Adipose tissue (tissue), 3 donors: ENCODE results near the gene NFKB2. TPM values are rescaled to one million over a fixed set of nuclear protein-coding genes. Genes with fewer than 3 reads are reported as not detected.

ENCODE experiments used
- H3K27ac ChIP-seq: one replicate; pipeline ENCODE4 v1.5.1; 2013; ENCODE audit warnings: low read depth, low read length
- WGBS, 3 donors: extraction: QIAGEN DNeasy Blood & Tissue Kit; methylation state at CpG; one replicate each; pipeline ENCODE4 v1.1.7; 2013; 5-methylcytosine and 5-hydroxymethylcytosine counted together
- polyA plus RNA-seq, 3 donors: library from polyadenylated mRNA; stranded (reverse); fragments of 200-250 nt; gene quantifications; one replicate each; pipeline ENCODE4 v1.2.3, GENCODE V29; 2013
- donor health status: healthy with polysubstance abuse.
- donor health status: Bipolar disorder and iron deficiency.
- donor health status: healthy.

The NFKB2 gene
- polyA plus RNA-seq, 3 donors: 16.1 to 64.8 (median 18.8) TPM

DNA sequence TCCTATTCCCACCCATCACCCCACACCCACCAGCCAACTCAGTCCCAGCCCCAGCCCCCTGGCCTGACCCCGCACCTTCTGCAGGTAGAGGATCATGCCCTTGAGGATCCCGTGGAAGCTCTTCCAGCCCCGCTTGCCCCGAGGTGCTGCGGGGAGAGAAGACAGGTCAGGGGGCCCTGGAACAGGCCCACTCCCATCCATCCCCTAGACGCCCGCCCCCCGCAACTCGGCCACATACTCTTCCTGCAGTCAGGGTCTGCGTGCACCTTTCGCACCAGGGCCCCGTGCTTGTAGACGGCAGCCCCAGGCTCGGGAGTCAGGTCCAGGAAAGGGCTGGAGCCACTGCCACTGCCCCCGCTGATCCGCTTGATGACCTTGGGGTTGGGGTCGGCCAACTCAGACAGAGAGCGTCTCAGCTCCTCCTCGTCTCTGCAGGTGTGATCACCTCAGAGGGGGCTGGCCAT lies 9.6 kb downstream of the NFKB2 start:
- 66 to 82% (median 77%) methylated on average over 19 of the region's 19 CpGs for WGBS, 3 donors
- H3K27ac ChIP-seq: no peak overlapping the region

DNA sequence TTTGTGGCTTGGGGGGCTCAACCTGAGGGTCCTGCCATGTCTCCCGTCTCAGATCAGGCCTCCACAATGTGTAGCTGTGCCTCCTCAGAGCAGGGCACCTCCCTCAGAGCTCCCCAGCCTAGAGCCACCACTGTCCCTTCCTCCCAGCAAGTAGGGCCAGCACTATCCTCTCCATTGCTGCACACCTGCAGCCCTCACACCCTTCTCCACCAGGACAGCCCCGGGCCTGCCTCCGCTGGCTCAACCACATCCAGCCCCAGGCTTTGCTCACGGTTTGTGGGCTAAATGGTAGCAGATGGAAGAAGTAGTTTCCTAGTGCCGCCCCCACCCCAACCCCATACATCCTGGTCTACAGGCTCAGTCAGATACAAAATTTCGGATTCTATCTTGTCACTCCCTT lies 10.1 kb downstream of the NFKB2 start:
- no peak overlapping the region for H3K27ac ChIP-seq
- WGBS, 3 donors: 69 to 83% (median 75%) methylated on average over 6 of the region's 6 CpGs

GRCh38 chr10:102406815-102407214 lies 11.3 kb downstream of the NFKB2 start:
- H3K27ac ChIP-seq: no peak overlapping the region
- 85 to 95% (median 88%) methylated on average over 2 of the region's 2 CpGs for WGBS, 3 donors

GRCh38 chr10:102407425-102408130 lies 12.1 kb downstream of the NFKB2 start:
- H3K27ac ChIP-seq: no peak overlapping the region
- 78 to 84% (median 81%) methylated on average over 13 of the region's 13 CpGs for WGBS, 3 donors

DNA sequence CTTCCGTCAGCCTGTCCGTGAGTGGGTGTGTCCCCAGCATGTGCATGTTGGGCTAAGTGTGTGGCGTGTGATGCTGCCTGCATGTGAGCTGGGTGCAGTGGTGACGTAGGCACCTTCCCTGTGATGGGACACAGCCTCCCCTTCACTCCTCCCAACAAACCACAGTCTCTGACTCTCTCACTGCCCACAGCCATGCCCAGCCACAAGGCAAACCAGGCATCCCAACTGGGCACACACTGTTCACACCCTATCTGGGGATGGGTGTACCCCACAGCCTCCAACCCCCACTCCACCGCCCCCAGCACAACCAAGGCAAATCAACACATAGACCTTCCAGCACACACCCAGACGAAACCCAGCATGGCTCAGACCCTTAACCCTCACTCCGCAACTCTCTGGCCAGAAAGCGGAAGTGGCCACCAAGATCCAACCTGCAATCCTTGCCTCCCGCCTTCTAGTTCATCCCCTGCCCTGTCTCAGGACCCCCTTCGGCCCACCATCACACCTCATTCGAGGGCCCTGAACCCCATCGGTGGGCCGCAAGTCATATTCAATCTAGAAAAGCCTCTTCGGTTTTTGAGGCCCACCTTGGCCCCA lies 12.7 kb downstream of the NFKB2 start:
- 55 to 61% (median 57%) methylated on average over 14 of the region's 14 CpGs for WGBS, 3 donors
- no peak overlapping the region for H3K27ac ChIP-seq

- no peak overlapping the region for H3K27ac ChIP-seq
- WGBS, 3 donors: 0 to 2% (median 1%) methylated on average over 91 to 102 of the region's 103 CpGs
These were observed 13.5 kb downstream of the NFKB2 start for GRCh38 chr10:102408728-102409603.

DNA sequence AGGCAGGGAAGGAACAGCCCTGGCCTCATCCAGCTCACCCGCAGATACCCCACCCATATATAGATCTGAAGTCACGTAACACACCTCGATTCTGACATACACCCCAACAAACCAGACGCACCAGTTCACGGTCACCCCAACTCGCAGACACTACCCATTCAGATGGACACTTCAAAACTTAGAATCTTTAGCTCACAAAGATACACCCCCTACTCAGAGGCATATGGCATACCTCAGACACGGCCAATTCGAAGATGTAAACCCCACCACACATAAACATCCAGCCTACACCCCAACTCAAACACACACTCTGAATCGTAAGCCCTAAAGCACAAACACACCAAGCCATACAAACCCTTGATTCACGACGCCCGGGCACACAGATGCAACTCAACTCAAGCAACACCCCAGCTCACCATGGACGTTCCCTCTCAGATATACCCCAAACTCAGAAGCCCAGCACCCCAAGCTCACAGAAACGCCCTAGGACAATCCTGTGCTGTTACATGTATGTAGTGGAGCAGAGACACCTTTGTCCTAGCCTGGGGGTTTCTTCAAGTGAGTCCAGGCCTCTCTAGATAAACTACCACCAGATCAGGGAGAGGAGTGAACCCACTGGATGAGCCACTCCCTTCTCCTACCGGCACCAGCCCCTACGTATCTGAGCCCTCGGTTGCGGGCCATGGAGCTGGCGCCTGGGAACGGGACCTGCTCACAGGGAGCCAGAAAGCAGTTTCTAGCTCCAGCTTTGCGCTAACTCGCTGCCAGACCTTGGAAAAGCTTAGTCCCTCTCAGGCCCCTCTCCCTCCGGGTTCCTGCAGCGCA lies 14.3 kb downstream of the NFKB2 start:
- no peak overlapping the region for H3K27ac ChIP-seq

DNA sequence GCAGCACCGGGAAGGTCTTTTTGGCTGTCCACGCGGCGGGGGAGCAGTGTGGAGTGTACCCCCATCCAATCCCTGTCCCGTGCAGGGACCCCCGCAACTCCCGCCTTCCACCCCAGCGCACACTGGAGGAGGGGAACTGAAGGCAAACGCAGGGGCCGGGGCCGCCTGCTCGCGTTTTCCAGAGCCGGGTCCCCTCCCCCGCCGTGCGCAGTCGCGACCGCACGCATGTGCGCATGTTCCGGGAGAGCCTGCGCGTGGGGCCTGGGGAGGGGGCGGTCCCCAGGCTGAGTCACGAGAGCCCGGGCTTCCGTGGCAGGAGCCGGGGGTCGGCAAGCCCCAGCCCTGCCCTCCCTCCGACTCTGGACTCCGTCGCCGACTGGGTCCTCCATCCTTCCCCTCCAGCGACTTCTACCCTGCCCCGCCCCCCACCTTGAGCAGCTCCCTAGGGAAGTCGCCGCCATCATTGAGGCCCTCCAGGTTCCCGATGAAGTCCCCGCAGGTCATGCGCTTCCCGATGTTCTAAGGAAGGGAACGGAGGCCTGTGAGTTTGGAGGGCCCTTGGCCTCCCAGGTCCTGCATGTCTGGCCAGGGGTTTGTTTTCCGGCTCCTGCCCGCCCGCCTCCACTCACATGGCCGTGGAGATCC lies 15.0 kb downstream of the NFKB2 start:
- WGBS, 3 donors: 1 to 2% (median 2%) methylated on average over 34 to 48 of the region's 48 CpGs

More for the DNA sequence above, 14.3 kb downstream of the NFKB2 start:
- WGBS, 3 donors: 24 to 31% (median 27%) methylated on average over 23 to 24 of the region's 24 CpGs

GRCh38 chr10:102411341-102412255 lies 16.1 kb downstream of the NFKB2 start:
- H3K27ac ChIP-seq: no peak overlapping the region

More for the DNA sequence above, 15.0 kb downstream of the NFKB2 start:
- no peak overlapping the region for H3K27ac ChIP-seq

GRCh38 chr10:102412293-102412692 lies 16.8 kb downstream of the NFKB2 start:
- no peak overlapping the region for H3K27ac ChIP-seq
- 83 to 91% (median 89%) methylated on average over 10 of the region's 10 CpGs for WGBS, 3 donors

More at GRCh38 chr10:102411341-102412255, 16.1 kb downstream of the NFKB2 start:
- WGBS, 3 donors: 77 to 82% (median 81%) methylated on average over 14 of the region's 14 CpGs

DNA sequence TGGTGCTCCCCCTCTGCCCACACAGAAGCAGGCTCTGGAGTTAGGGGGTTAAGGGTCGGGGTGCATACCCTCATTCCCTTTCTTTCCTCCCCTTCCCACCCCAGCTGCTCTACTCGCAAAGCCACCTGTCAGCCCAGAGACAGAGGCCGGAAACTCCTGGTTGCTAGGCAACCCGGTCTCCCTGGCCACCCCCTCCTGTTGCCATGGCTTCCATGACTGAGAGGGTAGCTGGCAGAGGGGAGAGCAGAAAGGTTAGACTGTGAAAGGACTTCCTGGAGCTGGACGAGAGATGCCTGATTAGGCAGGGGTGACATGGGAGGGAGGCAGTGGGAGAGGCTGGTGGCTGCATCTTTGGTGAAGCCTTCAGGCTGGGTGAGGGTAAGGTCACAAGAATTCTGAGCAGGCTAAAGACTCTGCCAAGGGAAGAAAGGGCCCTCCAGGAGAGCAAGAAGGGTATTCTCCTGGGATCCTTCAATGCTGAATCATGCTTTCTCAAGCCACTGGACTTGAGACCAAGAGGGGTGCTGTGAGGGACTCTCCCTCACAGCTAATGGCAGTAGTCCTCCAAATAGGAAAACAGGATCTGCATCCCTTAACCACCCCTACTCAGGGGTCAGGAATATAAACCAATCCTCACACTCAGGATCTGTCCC lies 17.7 kb downstream of the NFKB2 start:
- H3K27ac ChIP-seq: no peak overlapping the region
- 19 to 22% (median 20%) methylated on average over 5 of the region's 5 CpGs for WGBS, 3 donors

- 69 to 83% (median 78%) methylated on average over 16 of the region's 16 CpGs for WGBS, 3 donors
- H3K27ac ChIP-seq: no peak overlapping the region
These were observed 18.5 kb downstream of the NFKB2 start for GRCh38 chr10:102413806-102414561.

DNA sequence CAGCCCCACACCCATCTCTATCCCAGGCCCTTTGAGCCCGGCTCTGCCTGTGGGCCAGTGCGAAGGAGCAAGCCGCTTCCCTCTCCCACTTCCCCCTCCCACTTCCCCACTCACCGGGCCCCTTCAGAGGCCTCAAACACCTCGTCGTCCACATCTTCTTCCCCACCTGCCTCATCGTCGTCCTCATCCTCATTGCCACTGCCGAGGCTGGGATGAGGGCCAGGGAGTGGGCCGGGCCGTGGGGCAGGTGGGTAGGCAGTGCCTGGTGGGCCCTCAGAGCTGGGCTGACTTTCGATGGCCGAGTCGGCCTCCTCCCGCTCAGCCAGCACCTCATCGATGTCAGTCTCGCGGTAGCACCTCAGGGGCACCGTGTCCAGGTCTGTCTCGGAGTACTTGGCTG lies 19.2 kb downstream of the NFKB2 start:
- H3K27ac ChIP-seq: no peak overlapping the region
- 44 to 49% (median 44%) methylated on average over 19 to 20 of the region's 20 CpGs for whole genome bisulfite sequencing, 3 donors

DNA sequence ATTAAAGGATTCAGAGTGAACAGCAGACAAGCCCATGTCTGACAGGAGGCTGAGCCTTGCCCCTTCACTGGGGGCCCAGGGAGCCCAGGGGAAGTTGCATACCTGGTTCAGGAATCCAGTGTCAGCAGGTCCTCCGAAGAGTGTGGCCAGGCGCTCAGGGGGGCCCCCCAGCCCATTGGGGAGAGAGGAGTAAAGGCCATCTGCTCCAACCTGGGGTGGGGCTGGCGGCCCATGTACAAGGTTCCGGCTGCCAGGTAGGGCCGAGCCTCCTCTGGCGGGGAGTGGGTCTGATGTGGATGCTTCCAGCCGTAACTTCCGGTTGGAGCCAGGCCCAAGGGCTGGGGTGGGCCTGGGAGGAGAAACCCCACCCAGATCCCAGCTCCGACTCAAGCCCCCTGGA lies 20.8 kb downstream of the NFKB2 start:
- WGBS, 3 donors: 73 to 82% (median 78%) methylated on average over 9 of the region's 9 CpGs
- no peak overlapping the region for H3K27ac ChIP-seq

- 79 to 89% (median 85%) methylated on average over 20 of the region's 20 CpGs for WGBS, 3 donors
- H3K27ac ChIP-seq: no peak overlapping the region
These were observed 21.2 kb downstream of the NFKB2 start for GRCh38 chr10:102416695-102417094.
